ENCODE results near the gene MARCKS. TPM values are rescaled to one million over a fixed set of nuclear protein-coding genes. Genes with fewer than 3 reads are reported as not detected.

MARCKS gene
- total RNA-seq, 1 experiment from 2014 or later: 35.3 TPM

GRCh38 chr6:113829696-113830045 lies 27.5 kb upstream of the MARCKS start:
- DNase-seq (ENCODE audit: low read depth, low spot score): no peak
- Histone ChIP-seq H3K4me1 (ENCODE audit: control insufficient read depth, insufficient read depth, low read length) (no peaks in the 10 kb centered on the region), H3K27ac (ENCODE audit: low read length) (no peak overlapping the region), H3K27me3 (ENCODE audit: control insufficient read depth, insufficient read depth, low read length) (peaks cover 3% of the 10 kb centered on the region), H3K36me3 (ENCODE audit: control insufficient read depth, insufficient read depth, low read length) (no peaks in the 10 kb centered on the region), H3K9me3 (ENCODE audit: control insufficient read depth, insufficient read depth, low read depth, low read length) (no peaks in the 10 kb centered on the region), H3K4me3 (ENCODE audit: low read depth in 2 of 2, low read length in 2 of 2) (no peak overlapping the region)
- intact Hi-C loops (cut with micrococcal nuclease; ENCODE audit: unreplicated experiment): no loop called here
- CTCF ChIA-PET: no interaction called here
- POLR2A ChIA-PET: no interaction called here
- no TSS peak for BruUV-seq (replicated peaks)
- ATAC-seq: no peak
- TF ChIP-seq, protein P1, sequence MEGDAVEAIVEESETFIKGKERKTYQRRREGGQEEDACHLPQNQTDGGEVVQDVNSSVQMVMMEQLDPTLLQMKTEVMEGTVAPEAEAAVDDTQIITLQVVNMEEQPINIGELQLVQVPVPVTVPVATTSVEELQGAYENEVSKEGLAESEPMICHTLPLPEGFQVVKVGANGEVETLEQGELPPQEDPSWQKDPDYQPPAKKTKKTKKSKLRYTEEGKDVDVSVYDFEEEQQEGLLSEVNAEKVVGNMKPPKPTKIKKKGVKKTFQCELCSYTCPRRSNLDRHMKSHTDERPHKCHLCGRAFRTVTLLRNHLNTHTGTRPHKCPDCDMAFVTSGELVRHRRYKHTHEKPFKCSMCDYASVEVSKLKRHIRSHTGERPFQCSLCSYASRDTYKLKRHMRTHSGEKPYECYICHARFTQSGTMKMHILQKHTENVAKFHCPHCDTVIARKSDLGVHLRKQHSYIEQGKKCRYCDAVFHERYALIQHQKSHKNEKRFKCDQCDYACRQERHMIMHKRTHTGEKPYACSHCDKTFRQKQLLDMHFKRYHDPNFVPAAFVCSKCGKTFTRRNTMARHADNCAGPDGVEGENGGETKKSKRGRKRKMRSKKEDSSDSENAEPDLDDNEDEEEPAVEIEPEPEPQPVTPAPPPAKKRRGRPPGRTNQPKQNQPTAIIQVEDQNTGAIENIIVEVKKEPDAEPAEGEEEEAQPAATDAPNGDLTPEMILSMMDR (IDR thresholded peaks at IDR 0.05): no peak
- TF ChIP-seq REST (IDR thresholded peaks at IDR 0.05; ENCODE audit: insufficient read depth in 1 of 2, low read depth in 2 of 2, low read length in 1 of 2): no peak
- TF ChIP-seq TCF7L2 (IDR thresholded peaks at IDR 0.05; ENCODE audit: low read depth, low read length): no peak
- no peak for TF ChIP-seq SIN3A (IDR thresholded peaks at IDR 0.05; ENCODE audit: borderline replicate concordance, insufficient read depth, low read depth, low read length)
- no peak for TF ChIP-seq POLR2AphosphoS5 (IDR thresholded peaks at IDR 0.05; ENCODE audit: low read depth, low read length)
- in situ Hi-C loops (cut with HindIII; ENCODE audit: low pct_unique_long_range_greater_than_20kb, low sequenced_read_pairs): no loop called here

GRCh38 chr6:113830140-113830539 lies 27.0 kb upstream of the MARCKS start:
- DNase-seq (ENCODE audit: low read depth, low spot score): no peak
- CTCF ChIA-PET: no interaction called here
- in situ Hi-C loops (cut with HindIII; ENCODE audit: low pct_unique_long_range_greater_than_20kb, low sequenced_read_pairs): no loop called here

More at GRCh38 chr6:113830140-113830539, 27.0 kb upstream of the MARCKS start:
- Histone ChIP-seq H3K4me1 (ENCODE audit: control insufficient read depth, insufficient read depth, low read length) (no peaks in the 10 kb centered on the region), H3K9me3 (ENCODE audit: control insufficient read depth, insufficient read depth, low read depth, low read length) (no peaks in the 10 kb centered on the region), H3K36me3 (ENCODE audit: control insufficient read depth, insufficient read depth, low read length) (no peaks in the 10 kb centered on the region), H3K27me3 (ENCODE audit: control insufficient read depth, insufficient read depth, low read length) (peaks cover 3% of the 10 kb centered on the region), H3K27ac (ENCODE audit: low read length) (no peak overlapping the region), H3K4me3 (ENCODE audit: low read depth in 2 of 2, low read length in 2 of 2) (no peak overlapping the region)
- no TSS peak for BruUV-seq (replicated peaks)
- no peak for ATAC-seq
- no peak for TF ChIP-seq REST (IDR thresholded peaks at IDR 0.05; ENCODE audit: insufficient read depth in 1 of 2, low read depth in 2 of 2, low read length in 1 of 2)
- no peak for TF ChIP-seq SIN3A (IDR thresholded peaks at IDR 0.05; ENCODE audit: borderline replicate concordance, insufficient read depth, low read depth, low read length)
- TF ChIP-seq, protein P1 (IDR thresholded peaks at IDR 0.05): no peak
- no peak for TF ChIP-seq TCF7L2 (IDR thresholded peaks at IDR 0.05; ENCODE audit: low read depth, low read length)
- TF ChIP-seq POLR2AphosphoS5 (IDR thresholded peaks at IDR 0.05; ENCODE audit: low read depth, low read length): no peak
- POLR2A ChIA-PET: no interaction called here
- intact Hi-C loops (cut with micrococcal nuclease; ENCODE audit: unreplicated experiment): no loop called here

Measured in Panc1 (cell line).